Adrenal gland (tissue), 12 donors: ENCODE data around the gene ITPRIPL1. TPM values are rescaled to one million over a fixed set of nuclear protein-coding genes. Genes with fewer than 3 reads are reported as not detected.
A peak's percentile ranks its signal among the peaks of the same experiment; 100 is the strongest.

Experiments
- DNase-seq, 7 donors: peaks; one replicate each; pipeline ENCODE4 v3.0.0-alpha.2; 2019 to 2020
- H3K27ac ChIP-seq, 5 donors: fragments of 200-600 bp; sonication (generic) in 4 of 5; 1 replicate in 3 of 5; 2 replicates in 2 of 5; pipeline versions ENCODE4 v1.5.1 to v1.8.0; 2016 to 2020; ENCODE audit warnings: mild to moderate bottlenecking in 1 of 5
- H3K27me3 ChIP-seq: fragments of 200-600 bp; 2 replicates; pipeline ENCODE4 v1.8.0; 2021
- H3K36me3 ChIP-seq, 2 donors: fragments of 200-600 bp; replicated peaks in 1 of 2; 1 replicate in 1 of 2; 2 replicates in 1 of 2; pipeline versions ENCODE4 v1.5.1 to v1.8.0; 2018 to 2022
- H3K4me1 ChIP-seq, 2 donors: fragments of 200-600 bp; replicated peaks in 1 of 2; 1 replicate in 1 of 2; 2 replicates in 1 of 2; pipeline versions ENCODE4 v1.5.1 to v1.8.0; 2018 to 2021
- H3K4me3 ChIP-seq, 4 donors: fragments of 200-600 bp; sonication (generic) in 3 of 4; one replicate each; pipeline ENCODE4 v1.5.1; 2016 to 2018
- H3K9me3 ChIP-seq, 3 donors: fragments of 200-600 bp; sonication (generic) in 1 of 3; replicated peaks in 1 of 3; 1 replicate in 2 of 3; 2 replicates in 1 of 3; pipeline versions ENCODE4 v1.5.1 to v1.8.0; 2016 to 2021
- POLR2A ChIP-seq, 2 donors: fragments of 450-650 bp; IDR thresholded peaks; one replicate each; pipeline ENCODE4 v1.6.1; 2017; ENCODE audit warnings: antibody characterized with exemption in 2 of 2, mild to moderate bottlenecking in 2 of 2, moderate library complexity in 1 of 2
- WGBS, 4 donors: extraction: QIAGEN DNeasy Blood & Tissue Kit in 2 of 4; methylation state at CpG; one replicate each; pipeline versions ENCODE4 v1.1.5 to v1.1.7; 2013 to 2017; 5-methylcytosine and 5-hydroxymethylcytosine counted together
- intact Hi-C, 2 donors: fragments of 100-400 bp; cut with DNase I; formaldehyde crosslinking; loops; one replicate each; pipeline versions ENCODE4 v1.14.1 to v1.15.0; 2022 to 2023
- polyA plus RNA-seq, 3 donors: library from polyadenylated mRNA; stranded (reverse); fragments of 200-250 nt in 2 of 3; fragments of 350-450 nt in 1 of 3; fragmentation: Illumina TruSeq in 1 of 3; extraction: RNeasy Lipid Tissue Mini Kit (QIAGEN cat#74804) in 1 of 3; gene quantifications; one replicate each; pipeline ENCODE4 v1.2.3, GENCODE V29; 2013 to 2014
- total RNA-seq, 9 donors: library from RNA; depleted of rRNA in 4 of 9; stranded (reverse); fragments of >200 nt in 4 of 9; fragments of 120-200 nt in 1 of 9; fragmentation: NEBNext Ultra II Directional in 1 of 9; extraction: Animal tissue kit (Norgen Biotek cat#: 25700) in 1 of 9; gene quantifications; one replicate each; pipeline versions ENCODE4 v1.1.0 to v1.2.4, GENCODE V29; 2013 to 2023
- TF ChIP-seq, protein P1 (sequence below), 6 experiments: fragments of 450-650 bp in 4 of 6; fragments of 200-600 bp in 2 of 6; sonication (generic) in 1 of 6; IDR thresholded peaks; 1 replicate in 5 of 6; 2 replicates in 1 of 6; pipeline versions ENCODE4 v1.5.1 to v1.8.0; 2016 to 2021; ENCODE audit warnings: antibody characterized with exemption in 6 of 6, mild to moderate bottlenecking in 2 of 6, moderate library complexity in 1 of 6
- donor health status: healthy with polysubstance abuse.
- donor health status: Bipolar disorder and iron deficiency.
- donor health status: DM: yes; HTN: yes; CAD: no.
- donor health status: DM: no; HTN: no; CAD: no.
- donor health status: DM: no; HTN: no; CAD: no.
- donor health status: DM: yes; HTN: yes; CAD: no.

ITPRIPL1 gene
- total and polyA plus RNA-seq, 12 donors, result 0.32 to 3.8 (median 0.81) TPM; not detected in 1

DNA sequence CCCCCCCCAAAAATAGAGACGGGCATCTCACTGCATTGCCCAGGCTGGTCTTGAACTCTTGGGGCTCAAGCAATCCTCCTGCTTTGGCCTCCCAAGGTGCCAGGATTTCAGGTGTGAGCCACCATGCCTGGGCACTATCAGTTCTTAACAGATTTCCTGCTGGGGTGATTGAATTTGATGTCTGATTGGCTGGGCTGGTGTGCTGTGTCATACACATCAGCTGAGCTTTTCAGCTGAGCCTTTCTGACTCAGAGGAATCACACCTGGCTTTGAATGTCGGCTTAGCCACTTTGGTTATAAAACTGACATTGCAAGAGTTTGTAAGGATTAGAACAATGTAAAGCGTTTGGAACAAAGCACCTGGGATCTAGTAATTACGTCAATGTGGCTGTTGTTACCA, 29.4 kb downstream of the ITPRIPL1 start:
- no peak for DNase-seq
- Histone ChIP-seq H3K36me3 (no peaks in the 10 kb centered on the region), H3K27me3 (no peaks in the 10 kb centered on the region), H3K4me3 (no peak overlapping the region), H3K27ac (no peak overlapping the region), H3K9me3 (no peaks in the 10 kb centered on the region), H3K4me1 (peaks cover 0 to 7% of the 10 kb centered on the region in 2 donors)
- WGBS, 4 donors, result 96 to 99% (median 97%) methylated on average over 4 of the region's 4 CpGs
- intact Hi-C loops, result no loop called here
- no peak for TF ChIP-seq POLR2A (IDR thresholded peaks at IDR 0.05)
- TF ChIP-seq, protein P1, sequence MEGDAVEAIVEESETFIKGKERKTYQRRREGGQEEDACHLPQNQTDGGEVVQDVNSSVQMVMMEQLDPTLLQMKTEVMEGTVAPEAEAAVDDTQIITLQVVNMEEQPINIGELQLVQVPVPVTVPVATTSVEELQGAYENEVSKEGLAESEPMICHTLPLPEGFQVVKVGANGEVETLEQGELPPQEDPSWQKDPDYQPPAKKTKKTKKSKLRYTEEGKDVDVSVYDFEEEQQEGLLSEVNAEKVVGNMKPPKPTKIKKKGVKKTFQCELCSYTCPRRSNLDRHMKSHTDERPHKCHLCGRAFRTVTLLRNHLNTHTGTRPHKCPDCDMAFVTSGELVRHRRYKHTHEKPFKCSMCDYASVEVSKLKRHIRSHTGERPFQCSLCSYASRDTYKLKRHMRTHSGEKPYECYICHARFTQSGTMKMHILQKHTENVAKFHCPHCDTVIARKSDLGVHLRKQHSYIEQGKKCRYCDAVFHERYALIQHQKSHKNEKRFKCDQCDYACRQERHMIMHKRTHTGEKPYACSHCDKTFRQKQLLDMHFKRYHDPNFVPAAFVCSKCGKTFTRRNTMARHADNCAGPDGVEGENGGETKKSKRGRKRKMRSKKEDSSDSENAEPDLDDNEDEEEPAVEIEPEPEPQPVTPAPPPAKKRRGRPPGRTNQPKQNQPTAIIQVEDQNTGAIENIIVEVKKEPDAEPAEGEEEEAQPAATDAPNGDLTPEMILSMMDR (IDR thresholded peaks at IDR 0.05), result no peak

DNA sequence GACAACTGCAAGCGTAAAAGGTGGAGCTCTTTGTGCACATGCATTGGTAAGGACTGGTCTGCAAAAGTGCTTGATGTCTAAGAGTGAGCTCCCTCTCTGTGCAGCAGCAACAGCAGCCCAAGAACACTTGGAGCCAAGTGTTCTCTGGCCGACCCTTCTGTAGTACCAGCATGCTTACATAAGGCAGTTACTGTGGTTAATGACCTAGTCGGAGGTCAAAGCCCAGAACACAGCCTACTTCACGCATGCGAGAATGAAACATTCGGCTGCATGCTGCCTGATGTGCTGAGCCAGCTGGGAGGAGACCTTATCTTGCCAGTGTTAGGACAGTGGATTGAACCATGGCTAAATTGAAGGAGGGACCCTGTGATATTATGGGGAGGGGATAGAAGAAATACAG, 31.8 kb downstream of the ITPRIPL1 start:
- 74 to 93% (median 84%) methylated on average over 5 to 6 of the region's 6 CpGs for WGBS, 4 donors
- no peaks in the 10 kb centered on the region for H3K27me3 ChIP-seq
- H3K4me3 ChIP-seq, result no peak overlapping the region
- no peak overlapping the region for H3K27ac ChIP-seq
- peak in 4 of 7 donors; percentile 19 to 57 (median 24) for DNase-seq
- H3K4me1 ChIP-seq, result peaks cover 0 to 7% of the 10 kb centered on the region in 2 donors
- no peaks in the 10 kb centered on the region for H3K9me3 ChIP-seq
- H3K36me3 ChIP-seq, result no peaks in the 10 kb centered on the region
- TF ChIP-seq POLR2A (IDR thresholded peaks at IDR 0.05), result no peak
- TF ChIP-seq, protein P1 (IDR thresholded peaks at IDR 0.05), result no peak
- intact Hi-C loops, result no loop called here

DNA sequence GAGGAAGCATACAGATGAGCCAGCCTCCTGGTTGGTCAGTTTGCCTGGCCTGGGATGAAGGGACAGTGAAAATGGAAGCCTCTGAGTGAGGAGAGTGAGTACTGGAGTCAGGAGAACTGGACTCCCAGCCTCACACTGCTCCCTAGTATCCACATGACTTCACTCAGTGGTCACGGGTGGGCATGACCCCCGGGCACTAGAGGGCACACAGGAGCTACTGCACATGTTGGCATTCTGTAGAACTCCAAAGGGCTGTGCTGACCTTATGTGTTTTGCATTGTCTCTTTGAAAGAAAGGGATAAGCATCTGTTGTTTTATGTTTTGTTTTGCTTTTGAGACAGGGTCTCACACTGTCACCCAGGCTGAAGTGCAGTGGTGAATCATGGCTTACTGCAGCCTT, 34.2 kb downstream of the ITPRIPL1 start:
- H3K36me3 ChIP-seq, result no peaks in the 10 kb centered on the region
- peak in 3 of 7 donors; percentile 26 to 40 (median 33) for DNase-seq
- TF ChIP-seq POLR2A (IDR thresholded peaks at IDR 0.05), result no peak
- TF ChIP-seq, protein P1 (IDR thresholded peaks at IDR 0.05), result peak in 1 of 6 experiments; percentile 6
- no peak overlapping the region for H3K4me3 ChIP-seq
- intact Hi-C loops, result no loop called here
- WGBS, 4 donors, result 64 to 71% (median 65%) methylated on average over 2 of the region's 2 CpGs; no CpG with 5 or more reads in 1 of the 4 donors
- H3K4me1 ChIP-seq, result no peaks in the 10 kb centered on the region
- H3K9me3 ChIP-seq, result no peaks in the 10 kb centered on the region
- H3K27me3 ChIP-seq, result no peaks in the 10 kb centered on the region
- H3K27ac ChIP-seq, result no peak overlapping the region

DNA sequence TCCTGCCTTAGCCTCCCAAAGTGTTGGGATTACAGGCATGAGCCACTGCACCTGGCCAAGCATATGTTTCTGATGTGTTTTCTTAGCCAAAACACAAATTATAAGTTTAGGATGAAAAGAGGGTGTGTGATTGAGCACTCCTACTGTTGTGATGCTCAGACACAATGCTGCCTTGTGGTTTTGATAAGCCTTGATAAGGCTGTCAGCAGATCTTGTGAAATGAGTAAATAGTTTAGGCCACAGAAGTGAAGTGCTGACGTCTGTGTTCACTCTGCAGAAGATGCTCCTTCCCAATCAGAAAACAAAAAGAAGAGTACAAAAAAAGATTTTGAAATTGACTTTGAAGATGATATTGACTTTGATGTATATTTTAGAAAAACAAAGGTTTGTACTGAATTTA, 34.7 kb downstream of the ITPRIPL1 start:
- no peaks in the 10 kb centered on the region for H3K9me3 ChIP-seq
- 62 to 80% (median 75%) methylated on average over 1 of the region's 1 CpG for WGBS, 4 donors
- no peak overlapping the region for H3K27ac ChIP-seq
- no peaks in the 10 kb centered on the region for H3K4me1 ChIP-seq
- H3K27me3 ChIP-seq, result no peaks in the 10 kb centered on the region
- no peak for DNase-seq
- TF ChIP-seq POLR2A (IDR thresholded peaks at IDR 0.05), result no peak
- TF ChIP-seq, protein P1 (IDR thresholded peaks at IDR 0.05), result no peak
- intact Hi-C loops, result no loop called here
- H3K36me3 ChIP-seq, result no peaks in the 10 kb centered on the region
- no peak overlapping the region for H3K4me3 ChIP-seq
